K562 (cell line): ENCODE data around the gene NPFFR1. TPM values are rescaled to one million over a fixed set of nuclear protein-coding genes. Genes with fewer than 3 reads are reported as not detected.

ENCODE experiments used
- ATAC-seq: fragments of 200-7000 bp; cut with Tn5 transposase; 3 replicates; pipeline ENCODE4 v1.9.1; 2020; ENCODE audit warnings: moderate library complexity
- BruUV-seq: library from RNA; stranded (reverse); fragments of 400-500 nt; replicated peaks from 2 replicates; lab custom pipeline; 2021; lab: Mats Ljungman, UMichigan
- CTCF ChIA-PET: fragments of 300-600 bp; formaldehyde crosslinking; extraction: SDS; loops from one replicate; lab custom pipeline; 2021; ENCODE audit warnings: low intra/inter-chr PET ratio; lab: Yijun Ruan, JAX
- POLR2A ChIA-PET: fragments of 300-600, 350-650 bp; sonication (Branson Sonifier 250); formaldehyde crosslinking; extraction: SDS; loops from one replicate; lab custom pipeline; 2021; ENCODE audit warnings: antibody characterized with exemption, inconsistent platforms; lab: Yijun Ruan, JAX
- DNase-seq, 4 experiments: peaks; one replicate each; pipeline versions ENCODE4 v3.0.0 to v3.0.0-alpha.2; 2011 to 2018; ENCODE audit warnings: low spot score in 3 of 4, mixed read lengths in 3 of 4; ENCODE audit errors: extremely low read depth in 1 of 4
- FAIRE-seq: peaks from 2 replicates; lab custom pipeline; 2011; peaks lifted over from hg19 to GRCh38; lab: Jason Lieb, UNC
- H2AFZ ChIP-seq: 2 replicates; pipeline ENCODE4 v1.6.0; 2011; ENCODE audit warnings: low read depth, low read length, control low read depth, inconsistent platforms
- H3K27ac ChIP-seq: fragments of 200-600 bp; 3 replicates; pipeline ENCODE4 v1.8.0; 2011; ENCODE audit warnings: low read depth, mild to moderate bottlenecking, control low read depth, inconsistent platforms, low read length, moderate library complexity, mixed read lengths; ENCODE audit errors: extremely low read depth
- H3K27me3 ChIP-seq, 2 experiments: fragments of 300-600 bp in 1 of 2; 2 replicates in 1 of 2; 3 replicates in 1 of 2; pipeline versions ENCODE4 v1.6.0 to v1.8.0; 2011; ENCODE audit warnings: inconsistent platforms in 2 of 2, low read length in 2 of 2, mild to moderate bottlenecking in 1 of 2, mixed read lengths in 1 of 2, moderate library complexity in 1 of 2; ENCODE audit not compliant: control insufficient read depth in 2 of 2, insufficient read depth in 2 of 2
- H3K36me3 ChIP-seq: fragments of 300-600 bp; 3 replicates; pipeline ENCODE4 v1.8.0; 2011; ENCODE audit warnings: mild to moderate bottlenecking, low read length, inconsistent platforms; ENCODE audit not compliant: control insufficient read depth, insufficient read depth
- H3K4me1 ChIP-seq, 2 experiments: fragments of 200-600 bp in 1 of 2; replicated peaks in 1 of 2; 2 replicates in 1 of 2; 3 replicates in 1 of 2; pipeline versions ENCODE4 v1.5.1 to v1.8.0; 2011; ENCODE audit warnings: inconsistent platforms in 2 of 2, low read length in 2 of 2, mild to moderate bottlenecking in 1 of 2, mixed read lengths in 1 of 2, moderate library complexity in 1 of 2; ENCODE audit not compliant: control insufficient read depth in 2 of 2, insufficient read depth in 2 of 2
- H3K4me2 ChIP-seq: 2 replicates; pipeline ENCODE4 v1.6.1; 2011; ENCODE audit warnings: low read length, control low read depth, inconsistent platforms, mixed read lengths; ENCODE audit not compliant: insufficient read depth
- H3K4me3 ChIP-seq: fragments of 200-600 bp; sonication (generic), shearing (Covaris generic); 2 replicates; pipeline ENCODE4 v1.5.1; 2016; ENCODE audit warnings: control low read depth, inconsistent platforms
- H3K79me2 ChIP-seq: fragments of 200-600 bp; 3 replicates; pipeline ENCODE4 v1.8.0; 2011; ENCODE audit warnings: low read length, inconsistent platforms; ENCODE audit not compliant: control insufficient read depth, insufficient read depth
- H3K9ac ChIP-seq, 2 experiments: 2 replicates each; pipeline versions ENCODE4 v1.6.0 to v1.6.1; 2011; ENCODE audit warnings: low read depth in 2 of 2, low read length in 2 of 2, control low read depth in 1 of 2, inconsistent platforms in 1 of 2, mild to moderate bottlenecking in 1 of 2, mixed read lengths in 1 of 2; ENCODE audit not compliant: insufficient read depth in 1 of 2
- H3K9me1 ChIP-seq: one replicate; pipeline ENCODE4 v1.6.0; 2011; ENCODE audit warnings: inconsistent platforms, mild to moderate bottlenecking, low read length, moderate library complexity; ENCODE audit not compliant: control insufficient read depth, insufficient read depth
- H3K9me3 ChIP-seq: replicated peaks from 2 replicates; pipeline ENCODE4 v1.5.1; 2011; ENCODE audit warnings: low read depth, low read length, inconsistent platforms; ENCODE audit not compliant: control insufficient read depth, insufficient read depth
- H4K20me1 ChIP-seq: replicated peaks from 2 replicates; pipeline ENCODE4 v1.6.1; 2011; ENCODE audit warnings: low read length, inconsistent platforms, mixed read lengths; ENCODE audit not compliant: control insufficient read depth, insufficient read depth
- CAMTA2 ChIP-seq: fragments of 250-450 bp; sonication (Bioruptor Pico); conservative IDR thresholded peaks from 2 replicates; pipeline ENCODE4 v1.5.1; 2022
- E2F3 ChIP-seq: fragments of 250-450 bp; sonication (Bioruptor Pico); IDR thresholded peaks from 2 replicates; pipeline ENCODE4 v1.4.0; 2020; ENCODE audit warnings: mild to moderate bottlenecking
- MCM3 ChIP-seq: fragments of 450-650 bp; IDR thresholded peaks from 2 replicates; pipeline ENCODE4 v1.6.1; 2016
- NFATC3 ChIP-seq: fragments of 450-650 bp; IDR thresholded peaks from 2 replicates; pipeline ENCODE4 v1.6.1; 2017; ENCODE audit warnings: mild to moderate bottlenecking
- PCBP2 ChIP-seq: fragments of 200-400 bp; formaldehyde crosslinking; IDR thresholded peaks from 2 replicates; pipeline ENCODE4 v1.6.1; 2018; ENCODE audit warnings: low read length, low read depth, mild to moderate bottlenecking, moderate library complexity; ENCODE audit not compliant: poor library complexity, severe bottlenecking
- PRMT5 ChIP-seq: sonication (generic); formaldehyde crosslinking; IDR thresholded peaks from 2 replicates; pipeline ENCODE4 v1.5.0; 2020; ENCODE audit warnings: missing genetic modification reagents
- TEAD1 ChIP-seq, 2 experiments: fragments of 450-650 bp in 1 of 2; sonication (generic) in 1 of 2; formaldehyde crosslinking; IDR thresholded peaks; 2 replicates each; pipeline versions ENCODE4 v1.4.0 to v1.8.0; 2020 to 2022; ENCODE audit warnings: mild to moderate bottlenecking in 2 of 2, missing genetic modification reagents in 1 of 2
- WGBS: fragments of 100-300 bp; shearing (Covaris generic); methylation state at CpG from one replicate; pipeline ENCODE4 v1.1.6; 2016; ENCODE audit warnings: low coverage, mixed read lengths; ENCODE audit not compliant: insufficient coverage; ENCODE audit errors: missing lambda C conversion rate; 5-methylcytosine and 5-hydroxymethylcytosine counted together
- in situ Hi-C: fragments of 300-500 bp; cut with MboI; formaldehyde crosslinking; loops from 4 replicates; pipeline ENCODE4 v1.15.0; 2018; ENCODE audit warnings: inconsistent platforms, mixed read lengths
- intact Hi-C: fragments of 100-400 bp; cut with micrococcal nuclease; formaldehyde crosslinking; loops from 2 replicates; pipeline ENCODE4 v1.14.2; 2022
- polyA plus RNA-seq, 8 experiments: library from polyadenylated mRNA; depleted of rRNA in 4 of 8; stranded (reverse) in 5 of 8; unstranded in 3 of 8; fragments of >200 nt; fragmentation: Nextera tagmentation in 2 of 8; fragmentation: Illumina TruSeq in 1 of 8; extraction: Ambion mirVana in 2 of 8; extraction: Trizol in 1 of 8; gene quantifications; 2 replicates each; pipeline versions ENCODE4 v1.2.1 to v1.2.3, GENCODE V29; 2011 to 2014; ENCODE audit warnings: inconsistent platforms in 1 of 8, missing spikeins in 1 of 8
- total RNA-seq, 7 experiments: library from RNA; depleted of rRNA in 6 of 7; stranded (reverse); fragments of >200 nt in 6 of 7; fragmentation: Illumina TruSeq in 2 of 7; extraction: Trizol in 2 of 7; gene quantifications; 2 replicates each; pipeline versions ENCODE4 v1.2.1 to v1.2.3, GENCODE V29; 2011 to 2021; ENCODE audit warnings: low replicate concordance in 1 of 7
- TF ChIP-seq, protein P1 (sequence below), 2 experiments: fragments of 450-650 bp in 1 of 2; sonication (generic) in 1 of 2; formaldehyde crosslinking; conservative IDR thresholded peaks; 2 replicates each; pipeline versions ENCODE4 v1.4.0 to v1.8.1; 2020 to 2022; ENCODE audit warnings: mild to moderate bottlenecking in 1 of 2, missing genetic modification reagents in 1 of 2

NPFFR1 gene
- total and polyA plus RNA-seq, 9 of the 15 experiments (the other 6 are each of a cell fraction or from before 2014, with no cell fraction given), result under 0.01 TPM; not detected in 8

DNA sequence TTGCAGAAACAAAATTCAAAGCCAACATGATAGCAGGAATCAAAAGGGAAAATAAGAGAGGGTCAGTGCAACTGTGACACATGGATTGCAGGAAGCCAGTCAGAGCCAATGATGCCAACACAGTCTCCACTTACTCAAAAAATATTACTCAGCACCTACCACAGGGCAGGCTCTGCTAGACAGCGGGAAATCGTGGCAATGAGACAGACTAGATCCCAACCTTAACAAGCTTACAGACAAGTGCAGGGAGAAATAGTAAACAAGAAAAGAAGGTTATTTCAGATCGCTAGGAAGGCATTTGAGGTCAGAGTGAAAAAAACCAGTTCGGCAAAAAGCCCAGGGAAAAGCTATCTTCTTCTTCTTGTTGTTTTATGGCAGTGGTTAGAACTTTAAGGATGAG is 45.2 kb upstream of the NPFFR1 start:
- H3K4me2 ChIP-seq, result no peak overlapping the region
- WGBS, result 24% methylated on average over 4 of the region's 4 CpGs
- in situ Hi-C loops (no loop called here), intact Hi-C loops (no loop called here)
- H3K4me1 ChIP-seq, result peaks cover 14 to 23% of the 10 kb centered on the region in 2 experiments
- no peak overlapping the region for H3K9ac ChIP-seq
- H3K27ac ChIP-seq, result no peak overlapping the region
- no peak for FAIRE-seq
- H3K36me3 ChIP-seq, result no peaks in the 10 kb centered on the region
- BruUV-seq, result no TSS peak
- TF ChIP-seq MCM3 (no peak), TEAD1 (CRISPR knock-in tag; IDR thresholded peaks at IDR 0.05) (no peak), PCBP2 (no peak), NFATC3 (no peak), PRMT5 (CRISPR knock-in tag) (no peak), CAMTA2 (CRISPR knock-in tag) (no peak), E2F3 (CRISPR knock-in tag) (no peak)
- TF ChIP-seq, protein P1, sequence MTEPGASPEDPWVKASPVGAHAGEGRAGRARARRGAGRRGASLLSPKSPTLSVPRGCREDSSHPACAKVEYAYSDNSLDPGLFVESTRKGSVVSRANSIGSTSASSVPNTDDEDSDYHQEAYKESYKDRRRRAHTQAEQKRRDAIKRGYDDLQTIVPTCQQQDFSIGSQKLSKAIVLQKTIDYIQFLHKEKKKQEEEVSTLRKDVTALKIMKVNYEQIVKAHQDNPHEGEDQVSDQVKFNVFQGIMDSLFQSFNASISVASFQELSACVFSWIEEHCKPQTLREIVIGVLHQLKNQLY (CRISPR knock-in tag; conservative IDR thresholded peaks at IDR 0.05), result no peak
- H3K27me3 ChIP-seq, result no peaks in the 10 kb centered on the region
- no peaks in the 10 kb centered on the region for H3K9me1 ChIP-seq
- DNase-seq, result no peak
- H4K20me1 ChIP-seq, result peaks cover 4% of the 10 kb centered on the region; the same call in 1 of the 2 replicates
- ATAC-seq, result no peak
- no peaks in the 10 kb centered on the region for H3K79me2 ChIP-seq
- ChIA-PET POLR2A (no interaction called here), CTCF (no interaction called here)
- no peaks in the 10 kb centered on the region for H3K9me3 ChIP-seq
- no peak overlapping the region for H3K4me3 ChIP-seq
- H2AFZ ChIP-seq, result no peak overlapping the region
